Muscle of arm (tissue), 12 donors: ENCODE results near the gene RANBP10. TPM values are rescaled to one million over a fixed set of nuclear protein-coding genes. Genes with fewer than 3 reads are reported as not detected.
A peak's percentile ranks its signal among the peaks of the same experiment; 100 is the strongest.

Experiments used
- DNase-seq: peaks from one replicate; pipeline ENCODE4 v3.0.0-alpha.2; 2013
- polyA plus RNA-seq, 12 donors: library from polyadenylated mRNA; unstranded; fragments of 120-200 nt; gene quantifications; one replicate each; pipeline ENCODE4 v1.2.1, GENCODE V29; 2013; ENCODE audit not compliant: insufficient read length in 12 of 12

Gene RANBP10
- polyA plus RNA-seq, 12 donors = 15.0 to 31.8 (median 21.2) TPM; not detected in 1

DNA sequence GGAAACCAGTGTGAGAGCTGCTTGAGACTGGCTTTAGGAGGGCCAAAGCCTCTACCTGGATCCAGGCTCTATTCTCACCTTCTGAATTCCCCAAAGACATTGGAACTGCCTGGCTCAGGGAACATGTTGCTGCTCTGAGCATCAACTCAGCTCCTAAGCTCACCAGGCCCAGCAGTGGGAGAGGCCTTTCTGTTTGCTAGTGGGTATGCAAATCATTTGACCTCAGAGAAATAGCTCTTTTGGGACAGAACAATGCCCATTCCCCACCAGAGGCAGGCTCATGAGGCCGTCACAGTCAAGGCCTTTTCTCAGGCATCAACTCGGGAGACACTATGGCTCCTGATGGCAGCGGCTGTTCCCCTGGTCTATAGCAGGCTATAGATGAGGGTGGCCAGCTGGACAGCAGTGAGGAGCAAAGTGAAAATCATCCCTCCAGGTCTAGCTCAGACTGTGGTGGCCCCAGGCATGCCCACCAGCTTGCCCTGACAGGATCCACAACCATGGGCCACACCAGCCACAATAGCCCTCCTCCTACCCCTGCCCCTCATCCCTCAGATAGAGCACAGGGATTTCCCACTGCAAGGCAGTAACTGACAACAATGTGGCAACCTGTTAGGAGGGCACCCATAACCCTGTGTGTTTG lies 56.8 kb downstream of the RANBP10 start:
- DNase-seq = no peak

DNA sequence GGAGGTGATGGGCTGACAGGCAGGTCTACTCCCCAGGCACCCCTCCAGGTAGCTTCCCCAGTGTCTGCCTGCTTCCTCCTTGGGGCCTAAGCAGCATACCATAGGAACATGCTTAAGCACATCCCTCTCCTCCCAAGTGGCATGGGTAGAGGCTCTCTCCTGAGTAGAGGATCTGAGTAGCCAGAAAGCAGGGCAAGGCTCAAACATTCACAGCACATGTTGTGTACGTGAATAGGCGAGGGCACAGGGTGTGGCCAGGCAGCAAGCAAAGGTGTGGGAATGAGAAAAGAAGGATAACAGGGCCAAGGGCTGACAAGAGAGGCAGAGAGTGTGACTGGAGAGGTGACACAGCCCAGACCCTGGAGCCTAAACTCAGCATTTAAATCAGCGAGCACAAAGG lies 57.5 kb downstream of the RANBP10 start:
- no peak for DNase-seq

DNA sequence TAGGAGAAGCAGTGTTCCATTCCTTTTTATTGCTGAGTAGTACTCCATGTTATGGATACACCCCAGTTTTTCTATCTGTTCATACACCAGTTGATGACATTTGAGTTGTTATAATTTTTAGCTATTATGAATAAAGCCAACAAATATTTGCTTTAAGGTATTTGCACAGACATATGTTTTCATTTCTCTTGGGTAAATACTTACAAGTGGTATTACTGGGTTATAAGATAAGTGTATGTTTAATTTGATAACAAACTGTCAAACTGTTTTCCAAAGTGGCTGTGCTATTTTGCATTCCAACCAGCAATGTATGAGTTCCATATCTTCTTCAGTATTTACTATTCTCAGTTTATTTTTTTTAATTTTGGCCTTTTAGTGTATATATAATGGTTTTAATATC lies 59.5 kb downstream of the RANBP10 start:
- DNase-seq = no peak

DNA sequence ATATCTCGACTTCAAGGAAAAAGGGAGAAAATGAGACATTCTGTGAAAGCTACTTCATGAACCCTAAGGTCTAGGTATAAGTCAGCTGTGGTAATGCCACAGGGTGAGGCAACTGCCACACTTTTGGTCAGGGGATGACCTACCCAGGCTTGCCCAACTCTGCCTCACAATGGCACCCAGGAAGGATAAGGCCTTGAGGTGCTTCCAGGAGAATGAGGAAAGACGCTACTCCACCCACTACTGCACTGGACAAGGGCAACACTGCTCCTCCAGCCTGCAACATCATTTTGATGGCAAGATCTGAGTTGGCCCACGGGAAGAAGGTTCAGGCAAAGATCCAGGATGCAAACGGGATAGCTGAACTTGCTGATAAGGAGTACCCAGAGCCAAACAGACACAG lies 65.2 kb downstream of the RANBP10 start:
- DNase-seq = no peak

DNA sequence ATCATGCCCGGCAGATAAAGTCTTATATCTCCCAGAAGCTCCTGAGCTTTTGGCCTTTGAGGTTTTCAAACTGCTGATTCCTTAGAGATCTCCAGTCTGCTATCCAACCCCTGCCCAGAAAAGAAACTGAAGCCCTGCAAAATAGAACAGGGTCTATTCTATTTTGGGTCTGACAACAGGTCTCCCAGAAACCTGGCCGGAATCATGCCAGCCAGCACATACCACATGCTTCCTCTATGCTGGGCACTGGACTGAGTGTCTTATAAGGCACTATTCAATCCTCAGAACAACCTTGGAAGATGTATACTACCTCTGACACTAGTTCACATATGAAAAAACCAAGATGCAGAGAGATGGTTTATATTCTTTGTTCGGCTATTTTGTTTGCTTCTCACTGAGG lies 66.0 kb downstream of the RANBP10 start:
- DNase-seq = no peak

DNA sequence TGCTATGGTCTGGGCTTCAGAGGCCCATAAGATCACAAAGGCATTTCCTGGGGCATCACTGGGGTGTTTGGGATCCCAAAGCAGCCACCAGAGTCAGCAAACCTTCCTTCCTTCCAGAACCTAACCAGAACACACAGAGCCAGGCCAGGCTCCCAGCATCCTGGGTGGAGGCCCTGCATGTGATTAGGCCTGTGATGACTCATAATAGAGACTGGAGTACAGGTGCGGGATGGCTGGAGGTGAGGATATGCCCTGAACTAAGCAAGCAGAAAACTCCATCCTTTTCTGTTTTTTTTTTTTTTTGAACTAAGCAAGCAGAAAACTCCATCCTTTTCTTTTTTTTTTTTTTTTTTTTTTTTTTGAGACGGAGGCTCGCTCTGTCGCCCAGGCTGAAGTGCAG lies 69.5 kb downstream of the RANBP10 start:
- no peak for DNase-seq

DNA sequence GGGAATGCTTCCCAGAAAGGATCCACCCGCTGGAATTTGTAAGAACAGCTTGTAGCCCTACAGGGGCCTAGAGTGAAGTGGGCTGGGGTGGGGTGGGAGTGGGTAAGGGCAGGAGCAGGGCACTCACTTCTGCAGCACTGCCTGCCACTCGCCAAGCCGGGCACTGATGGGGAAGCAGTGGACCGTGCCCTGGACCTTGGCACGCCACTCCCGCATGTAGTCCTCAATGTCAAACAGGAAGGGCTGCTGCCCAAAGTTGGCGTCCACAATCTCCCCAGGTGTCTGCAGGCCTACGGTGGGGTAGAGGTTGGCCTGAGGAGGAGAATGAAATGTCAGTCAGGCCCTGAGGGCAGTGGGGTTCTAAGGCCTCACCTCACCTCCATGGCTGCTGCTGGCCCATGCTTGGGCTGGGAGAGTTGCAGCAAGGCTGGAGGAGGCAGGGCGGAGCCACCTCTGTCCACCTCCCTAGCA lies 71.6 kb downstream of the RANBP10 start:
- no peak for DNase-seq

DNA sequence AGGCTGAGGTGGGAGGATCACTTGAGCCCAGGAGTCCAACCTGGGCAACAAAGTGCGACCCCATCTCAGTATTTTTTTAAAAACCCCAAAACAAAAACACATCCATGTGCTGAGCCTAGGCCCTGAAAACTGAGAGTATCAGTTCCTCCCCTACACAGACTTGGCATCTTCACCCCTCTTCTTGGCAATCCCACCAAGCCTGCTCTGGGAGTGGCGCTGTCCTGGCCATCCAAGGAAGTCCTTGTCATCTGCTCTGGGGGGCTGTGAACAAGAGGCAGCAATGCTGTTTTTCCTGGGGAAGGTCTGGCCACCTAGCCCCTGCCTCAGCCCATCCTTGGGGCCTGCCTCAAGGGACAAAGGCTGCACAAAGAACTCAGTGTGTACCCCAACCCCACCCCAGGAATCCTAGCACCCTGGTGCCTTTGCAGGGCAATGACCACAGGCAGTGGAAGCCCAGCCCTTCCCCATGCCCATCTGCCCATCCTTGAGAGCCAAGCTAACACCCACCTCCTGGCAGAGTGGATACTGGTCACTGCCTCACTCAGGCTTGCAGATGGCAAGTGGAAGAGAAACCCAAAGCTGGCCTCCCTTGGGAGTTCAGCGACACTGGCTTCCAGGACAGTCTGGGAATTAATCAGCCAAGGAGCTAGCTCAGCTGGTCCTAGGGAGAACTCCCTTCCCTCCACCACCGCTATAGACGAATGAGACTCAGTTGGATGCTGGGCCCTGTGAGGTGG lies 72.5 kb downstream of the RANBP10 start:
- no peak for DNase-seq

DNA sequence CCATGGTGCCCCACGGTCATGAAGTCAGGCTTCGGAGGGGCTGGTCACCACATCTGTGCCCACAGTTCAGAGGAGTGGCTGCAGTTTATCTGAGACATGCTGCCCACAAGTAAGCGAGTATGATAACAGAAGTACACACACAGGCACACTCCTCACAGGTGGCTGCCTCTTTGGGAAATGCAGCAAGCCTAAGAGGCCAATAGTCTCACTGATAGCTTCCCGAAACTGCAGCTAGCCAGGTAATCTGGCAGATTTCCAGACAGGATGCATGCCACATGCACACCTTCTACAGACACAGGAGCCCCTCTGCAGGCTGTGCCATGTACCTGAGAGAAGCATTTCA lies 74.6 kb downstream of the RANBP10 start:
- no peak for DNase-seq

DNA sequence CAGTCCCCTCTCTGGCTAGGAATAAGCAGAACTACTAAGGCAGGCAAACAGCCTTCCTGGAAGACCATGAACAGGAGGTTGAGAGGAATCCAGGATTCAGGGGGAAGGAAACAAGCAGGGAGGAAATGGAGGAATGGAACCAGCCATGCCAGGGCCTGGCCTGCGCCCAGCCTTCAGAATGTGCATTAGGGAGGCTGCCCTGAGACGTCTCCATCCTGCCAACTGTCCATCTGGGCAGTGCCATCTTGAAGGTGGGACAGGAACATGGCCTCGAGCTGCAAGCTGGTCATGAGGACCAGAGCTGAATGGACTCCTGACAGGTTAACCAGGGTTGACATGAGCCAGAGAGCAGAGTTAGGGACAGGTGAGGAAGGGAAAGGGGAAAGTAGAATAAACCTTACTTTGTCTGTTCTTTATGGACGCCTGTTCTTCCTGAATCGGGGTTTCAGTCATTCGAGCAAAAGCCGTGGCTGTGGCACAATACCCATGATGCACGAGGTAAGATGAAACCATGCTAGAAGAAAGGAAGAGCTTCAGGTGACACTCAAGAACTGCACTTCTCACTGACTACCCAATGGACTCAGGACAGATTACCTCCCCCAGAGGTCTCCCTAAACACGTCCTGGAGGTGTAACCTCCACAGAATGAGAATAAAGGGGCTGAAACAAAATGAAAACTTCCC lies 75.1 kb downstream of the RANBP10 start:
- DNase-seq = no peak

DNA sequence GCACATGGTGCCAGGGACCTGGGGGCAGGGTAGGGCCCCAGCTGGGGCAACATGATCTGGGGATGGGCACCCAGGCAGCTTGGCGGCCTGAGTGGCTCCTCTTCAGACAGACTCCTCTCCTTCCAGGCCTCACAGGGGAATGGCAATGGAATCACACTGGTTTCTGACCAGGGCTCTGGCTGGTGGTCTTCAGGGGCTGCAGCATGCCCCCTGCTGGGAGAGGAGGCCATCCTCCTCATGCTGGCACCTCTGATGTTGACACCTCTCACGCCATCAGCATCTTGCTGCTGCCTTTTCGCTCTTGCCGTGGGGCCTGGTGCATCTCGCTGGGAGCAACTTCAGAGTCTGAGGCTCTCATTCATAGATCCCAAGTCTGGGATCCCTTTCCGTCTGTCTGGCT lies 76.0 kb downstream of the RANBP10 start:
- DNase-seq = no peak

DNA sequence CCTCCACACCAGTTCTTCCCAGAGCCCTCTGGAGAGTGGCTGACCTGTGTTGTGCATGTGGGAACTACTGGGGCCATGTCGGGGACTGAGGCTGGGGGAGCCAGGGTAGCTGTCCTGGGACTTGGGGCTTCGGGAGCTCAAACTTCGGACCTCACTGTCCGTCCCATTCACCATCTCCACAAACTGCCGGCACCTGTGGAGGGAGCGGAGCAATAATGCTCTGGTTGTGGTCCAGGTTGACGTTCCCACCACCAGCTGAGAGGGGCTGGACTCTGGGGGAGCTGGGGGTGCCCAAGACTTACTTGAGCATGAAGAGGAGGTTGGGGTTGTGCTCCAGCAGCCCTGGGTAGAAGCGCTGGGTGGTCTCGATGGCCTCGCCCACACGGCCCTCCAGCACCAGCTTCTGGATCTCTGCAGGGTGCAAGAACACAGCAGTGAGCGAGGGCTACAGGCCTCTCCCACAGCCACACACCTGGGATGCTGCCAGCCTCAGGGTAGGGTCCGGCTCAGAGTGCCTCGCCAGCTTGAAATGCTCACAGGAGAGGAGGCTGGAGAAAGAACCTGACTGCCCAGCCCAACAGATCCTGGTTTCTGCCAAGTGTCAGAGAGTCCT lies 76.6 kb downstream of the RANBP10 start:
- DNase-seq = no peak

DNA sequence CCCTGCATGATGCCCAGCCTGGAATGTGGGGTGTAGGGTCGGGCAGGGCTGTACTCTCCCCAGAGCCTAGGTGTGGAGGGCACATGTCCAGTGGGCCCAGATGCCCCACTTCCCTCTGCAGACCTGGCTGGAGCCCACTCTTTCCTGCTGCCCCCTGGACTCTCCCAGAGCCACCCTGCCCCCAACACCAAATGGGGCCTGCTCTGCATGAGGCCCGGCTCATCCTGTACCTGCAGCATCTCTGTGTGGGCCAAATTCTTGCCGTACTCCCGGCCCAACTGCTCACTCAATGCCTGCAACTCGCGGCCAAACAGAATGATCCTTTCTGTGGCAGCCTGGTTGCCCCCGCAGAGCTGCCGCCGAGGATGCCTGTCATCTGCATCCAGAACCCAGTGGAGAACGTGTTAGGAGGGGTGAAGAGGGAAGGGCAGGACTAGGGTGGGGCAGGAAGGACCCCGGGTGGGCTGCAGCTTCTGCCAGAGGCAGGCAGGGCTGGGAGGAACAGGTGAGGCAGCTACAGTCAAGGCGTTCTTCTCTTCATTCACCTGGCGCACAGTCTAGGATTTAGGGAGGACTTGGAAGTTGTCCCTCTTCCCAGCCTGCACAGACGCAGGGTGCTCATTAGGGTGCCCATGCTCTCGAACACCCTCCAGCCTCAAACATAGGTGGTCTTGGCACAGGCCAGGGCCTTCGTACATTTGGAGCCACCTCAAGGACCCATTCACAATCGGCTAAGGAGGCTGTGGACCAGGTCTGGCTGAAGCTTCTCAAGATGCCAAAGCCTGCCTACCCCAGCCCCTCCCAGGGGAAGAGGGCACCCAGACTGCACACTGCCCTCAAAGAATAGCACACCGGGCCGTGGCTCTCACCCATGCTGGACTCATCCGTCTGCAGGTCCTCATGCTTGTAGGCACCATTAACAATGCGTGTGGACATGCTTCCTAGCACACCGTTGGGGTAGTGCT lies 78.6 kb downstream of the RANBP10 start:
- no peak for DNase-seq

DNA sequence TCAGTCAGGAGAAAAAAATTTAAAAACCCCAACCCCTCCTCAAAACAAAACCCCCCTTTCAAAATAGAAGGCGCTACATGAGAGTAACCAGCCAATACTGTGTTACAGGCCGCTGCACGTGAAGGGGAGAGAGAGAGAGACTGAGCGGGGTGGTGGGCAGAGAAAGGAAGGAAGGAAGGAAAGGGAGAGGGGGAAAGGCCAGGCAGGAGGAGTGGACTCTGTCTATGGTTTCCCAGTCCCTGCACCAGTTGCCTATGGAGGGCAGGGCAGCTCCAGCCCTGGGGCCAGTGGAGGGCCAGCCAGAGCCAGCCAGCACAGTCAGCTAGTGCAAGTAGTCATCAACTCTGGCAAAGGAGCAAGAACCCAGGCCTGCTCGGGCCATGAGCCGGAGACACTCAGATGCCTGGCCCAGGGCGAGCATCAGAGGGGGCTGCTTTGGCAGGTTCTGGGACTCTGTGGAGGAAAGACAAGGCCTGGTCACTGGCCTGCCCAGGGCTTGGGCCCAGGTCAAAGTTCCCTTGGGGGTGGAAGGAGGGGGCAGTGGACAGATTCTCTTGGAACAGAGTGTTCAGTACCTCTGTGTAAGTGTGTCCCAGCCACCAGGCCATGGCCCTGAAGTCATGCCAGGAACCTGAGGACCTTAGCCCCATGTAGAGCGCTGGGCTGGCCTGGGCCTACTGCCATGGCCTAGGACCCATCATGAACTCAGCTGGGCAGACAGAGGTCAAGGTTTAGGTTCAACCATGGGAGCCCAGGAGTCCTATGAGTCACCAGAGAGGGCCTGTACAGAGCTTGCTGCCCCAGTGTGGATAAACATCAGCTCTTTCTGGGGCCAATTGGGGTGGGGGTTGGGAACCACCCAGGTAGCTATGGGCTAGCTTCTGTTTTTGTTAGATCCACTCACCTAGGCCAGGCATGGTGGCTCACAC lies 80.0 kb downstream of the RANBP10 start:
- no peak for DNase-seq

DNA sequence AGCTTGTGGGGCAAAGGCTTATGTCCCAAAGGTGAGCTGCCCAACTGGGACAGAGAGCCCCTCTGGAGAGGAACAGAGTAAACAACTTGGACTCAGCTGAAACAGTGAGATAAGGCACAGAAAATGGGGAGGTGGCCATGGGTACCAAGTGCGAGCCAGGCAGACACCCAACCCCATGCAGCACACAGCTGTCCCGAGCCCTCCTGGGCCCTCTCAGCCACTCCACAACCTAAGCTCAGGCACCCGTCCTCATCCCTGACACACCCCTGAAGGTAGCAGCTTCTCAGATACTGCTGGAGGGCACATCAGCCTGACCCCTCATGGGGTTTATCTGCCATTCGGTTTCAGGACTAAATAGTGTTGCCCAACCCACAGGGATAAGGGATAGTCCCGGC lies 82.5 kb downstream of the RANBP10 start:
- DNase-seq = no peak

DNA sequence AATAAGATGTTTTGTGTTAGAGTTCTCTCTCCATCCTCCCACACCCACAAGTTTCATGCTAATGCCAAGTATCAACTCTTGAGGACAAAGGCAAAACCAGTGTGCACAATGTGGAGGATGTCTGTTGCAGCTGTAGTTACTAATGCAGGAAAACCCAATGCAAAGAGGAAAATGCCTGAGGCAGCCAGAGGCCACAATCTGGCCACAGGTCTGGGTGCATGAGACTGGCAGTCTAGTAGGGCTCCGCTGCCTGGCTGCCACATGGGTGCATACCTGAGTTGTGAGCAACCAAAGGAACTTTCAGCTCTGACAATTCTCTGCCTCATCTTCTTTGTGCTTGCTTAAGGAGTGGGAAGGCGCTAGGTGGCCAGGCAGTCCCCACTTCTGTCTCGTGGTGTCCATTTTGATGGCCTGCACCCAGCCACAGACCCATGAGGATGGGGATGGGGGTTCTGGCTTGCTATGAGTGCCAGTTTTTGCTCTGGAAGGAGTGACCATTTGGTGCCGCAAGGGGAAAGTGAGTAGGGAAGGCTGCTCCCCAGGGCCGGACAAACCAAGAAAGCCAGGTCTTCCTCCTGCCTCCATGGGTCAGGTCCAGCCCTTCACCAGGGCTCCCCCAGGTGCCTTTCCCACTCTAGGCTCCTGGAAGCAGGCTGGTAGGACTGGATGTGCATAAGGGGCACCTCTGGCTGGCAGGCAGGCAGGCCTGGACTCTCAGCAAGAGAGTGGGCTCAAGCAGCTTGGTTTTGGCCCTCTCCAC lies 83.0 kb downstream of the RANBP10 start:
- DNase-seq = no peak

DNA sequence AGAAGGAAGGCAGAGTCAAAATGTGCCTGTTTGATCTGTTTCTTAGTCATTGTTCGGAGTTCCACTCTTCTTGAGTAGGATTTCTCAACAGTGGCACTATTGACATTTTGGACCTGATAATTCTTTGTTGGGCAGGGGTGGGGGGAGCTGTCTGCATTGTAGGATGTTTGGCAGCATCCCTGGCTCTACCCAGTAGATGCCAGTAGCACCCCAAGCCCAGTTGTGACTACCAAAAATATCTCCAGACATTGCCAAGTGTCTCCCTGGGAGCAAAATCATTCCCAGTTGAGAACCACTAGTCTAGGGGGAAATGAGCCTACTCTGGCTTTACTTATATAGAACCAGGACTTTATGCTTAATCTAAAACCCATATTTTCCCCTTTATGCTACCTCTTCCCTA lies 86.1 kb downstream of the RANBP10 start:
- DNase-seq = no peak

DNA sequence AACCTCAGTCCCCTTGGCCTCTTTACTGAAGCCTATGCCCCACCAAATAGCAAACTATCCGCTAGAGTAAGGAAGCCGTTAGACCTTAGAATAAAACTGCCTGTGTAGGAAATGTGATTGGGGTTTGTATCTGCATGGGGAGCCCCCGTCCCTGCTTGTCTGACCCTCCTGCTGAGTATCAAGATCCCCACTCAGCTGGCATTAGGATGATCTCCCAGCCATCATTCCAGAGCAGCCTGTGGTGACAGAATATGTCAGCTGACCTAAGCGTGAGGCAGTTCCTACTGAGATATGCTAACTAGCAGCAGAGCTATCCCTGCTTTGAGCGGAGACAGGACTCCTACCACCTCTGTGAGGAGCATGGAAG lies 86.6 kb downstream of the RANBP10 start:
- peak; percentile 18 for DNase-seq

DNA sequence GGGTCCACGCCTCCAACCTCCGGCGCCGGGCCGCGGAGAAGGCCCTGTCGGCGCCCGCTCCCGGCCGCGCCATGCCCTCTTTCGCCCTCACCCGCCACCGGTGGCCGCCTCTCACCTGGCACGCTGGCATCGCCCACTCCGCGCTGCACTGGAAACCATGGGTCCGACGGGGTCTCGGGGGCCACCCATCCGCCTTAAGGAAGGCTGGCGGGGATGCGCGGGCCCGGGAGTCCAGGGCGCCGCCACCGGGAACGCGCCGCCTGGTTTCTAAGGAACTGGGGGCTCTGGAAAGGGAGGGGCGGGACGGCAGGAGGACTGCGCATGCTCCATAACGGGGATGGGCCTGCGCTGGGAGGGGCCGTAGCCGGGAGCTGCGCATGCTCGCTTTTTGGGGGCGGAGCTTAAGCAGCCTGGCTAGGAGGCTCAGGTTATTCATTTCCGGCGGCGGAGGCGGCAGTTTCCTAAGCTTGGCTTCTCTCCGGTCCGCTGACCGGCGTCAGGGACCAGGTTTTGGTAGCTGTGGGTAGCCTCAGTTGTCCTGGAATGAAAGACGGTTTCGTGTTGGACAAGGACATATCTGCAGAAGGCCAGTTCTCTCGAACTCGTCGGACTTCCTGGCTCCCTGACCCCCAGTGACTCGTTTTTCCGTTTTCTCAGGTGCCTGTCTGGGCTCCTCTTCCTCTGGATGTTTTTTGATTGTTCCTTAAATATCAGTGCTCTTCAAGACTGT lies 87.1 kb downstream of the RANBP10 start, which contains the start of gene GFOD2:
Gene GFOD2 (minus strand): TSS at position 269 of the 730 bp plus-strand sequence. CDS start 33,601 bp downstream, outside the sequence.
- peak; percentile 98 for DNase-seq
